Vagina (tissue), 2 donors: ENCODE data around the gene CPA4. TPM values are rescaled to one million over a fixed set of nuclear protein-coding genes. Genes with fewer than 3 reads are reported as not detected.

Source experiments
- DNase-seq, 2 donors: peaks; one replicate each; pipeline ENCODE4 v3.0.0-alpha.2; 2017; ENCODE audit errors: extremely low spot score in 2 of 2
- H3K27ac ChIP-seq: fragments of 200-600 bp; sonication (generic); one replicate; pipeline ENCODE4 v1.5.1; 2019
- H3K27me3 ChIP-seq: fragments of 200-600 bp; sonication (generic); one replicate; pipeline ENCODE4 v1.5.1; 2019
- H3K36me3 ChIP-seq, 2 donors: fragments of 200-600 bp; sonication (generic); one replicate each; pipeline ENCODE4 v1.5.1; 2017 to 2019
- H3K4me1 ChIP-seq: fragments of 200-600 bp; sonication (generic); one replicate; pipeline ENCODE4 v1.5.1; 2019
- H3K4me3 ChIP-seq, 2 donors: fragments of 200-600 bp; sonication (generic); 1 replicate in 1 of 2; 2 replicates in 1 of 2; pipeline ENCODE4 v1.5.1; 2016 to 2019
- H3K9me3 ChIP-seq: fragments of 200-600 bp; sonication (generic); one replicate; pipeline ENCODE4 v1.5.1; 2019
- POLR2A ChIP-seq, 2 donors: fragments of 450-650 bp; IDR thresholded peaks; one replicate each; pipeline ENCODE4 v1.6.1; 2017; ENCODE audit warnings: antibody characterized with exemption in 2 of 2, mild to moderate bottlenecking in 2 of 2, moderate library complexity in 2 of 2
- POLR2AphosphoS5 ChIP-seq, 2 donors: sonication (generic); formaldehyde crosslinking; IDR thresholded peaks; one replicate each; pipeline ENCODE4 v1.9.0; 2017; ENCODE audit warnings: antibody characterized with exemption in 2 of 2, mild to moderate bottlenecking in 2 of 2, low read depth in 1 of 2; ENCODE audit not compliant: insufficient read depth in 1 of 2
- intact Hi-C: fragments of 100-400 bp; cut with DNase I; formaldehyde crosslinking; loops from one replicate; pipeline ENCODE4 v1.15.1; 2023
- total RNA-seq: library from RNA; depleted of rRNA; stranded (reverse); fragments of >200 nt; gene quantifications from one replicate; pipeline ENCODE4 v1.2.3, GENCODE V29; 2016
- TF ChIP-seq, protein P1 (sequence below), 3 experiments: fragments of 450-650 bp in 2 of 3; fragments of 200-600 bp in 1 of 3; sonication (generic) in 1 of 3; IDR thresholded peaks; one replicate each; pipeline ENCODE4 v1.5.1; 2017 to 2019; ENCODE audit warnings: antibody characterized with exemption in 3 of 3, mild to moderate bottlenecking in 2 of 3, moderate library complexity in 2 of 3

Gene CPA4
- total RNA-seq, 1 donor from 2014 or later, result 8.8 TPM

DNA sequence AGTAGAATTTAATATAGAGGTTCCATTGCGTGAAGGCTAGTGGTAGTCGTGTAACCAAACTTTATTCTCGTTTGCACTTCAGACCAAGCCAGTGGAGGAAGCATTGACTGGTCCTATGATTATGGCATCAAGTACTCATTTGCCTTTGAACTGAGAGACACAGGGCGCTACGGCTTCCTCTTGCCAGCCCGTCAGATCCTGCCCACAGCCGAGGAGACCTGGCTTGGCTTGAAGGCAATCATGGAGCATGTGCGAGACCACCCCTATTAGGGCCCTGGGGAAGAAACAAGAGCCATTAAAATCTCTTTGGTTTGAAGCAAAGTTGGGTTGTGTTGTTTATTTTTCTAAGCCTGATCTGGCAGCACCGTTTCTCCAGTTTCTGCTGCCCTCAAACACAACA is 3.5 kb upstream of the CPA4 start:
- Histone ChIP-seq H3K9me3 (no peaks in the 10 kb centered on the region), H3K4me3 (no peak overlapping the region), H3K27ac (no peak overlapping the region), H3K36me3 (no peaks in the 10 kb centered on the region), H3K27me3 (no peaks in the 10 kb centered on the region), H3K4me1 (peaks cover 8% of the 10 kb centered on the region)
- intact Hi-C loops, result no loop called here
- DNase-seq, result no peak
- TF ChIP-seq, protein P1, sequence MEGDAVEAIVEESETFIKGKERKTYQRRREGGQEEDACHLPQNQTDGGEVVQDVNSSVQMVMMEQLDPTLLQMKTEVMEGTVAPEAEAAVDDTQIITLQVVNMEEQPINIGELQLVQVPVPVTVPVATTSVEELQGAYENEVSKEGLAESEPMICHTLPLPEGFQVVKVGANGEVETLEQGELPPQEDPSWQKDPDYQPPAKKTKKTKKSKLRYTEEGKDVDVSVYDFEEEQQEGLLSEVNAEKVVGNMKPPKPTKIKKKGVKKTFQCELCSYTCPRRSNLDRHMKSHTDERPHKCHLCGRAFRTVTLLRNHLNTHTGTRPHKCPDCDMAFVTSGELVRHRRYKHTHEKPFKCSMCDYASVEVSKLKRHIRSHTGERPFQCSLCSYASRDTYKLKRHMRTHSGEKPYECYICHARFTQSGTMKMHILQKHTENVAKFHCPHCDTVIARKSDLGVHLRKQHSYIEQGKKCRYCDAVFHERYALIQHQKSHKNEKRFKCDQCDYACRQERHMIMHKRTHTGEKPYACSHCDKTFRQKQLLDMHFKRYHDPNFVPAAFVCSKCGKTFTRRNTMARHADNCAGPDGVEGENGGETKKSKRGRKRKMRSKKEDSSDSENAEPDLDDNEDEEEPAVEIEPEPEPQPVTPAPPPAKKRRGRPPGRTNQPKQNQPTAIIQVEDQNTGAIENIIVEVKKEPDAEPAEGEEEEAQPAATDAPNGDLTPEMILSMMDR (IDR thresholded peaks at IDR 0.05), result no peak
- no peak for TF ChIP-seq POLR2A (IDR thresholded peaks at IDR 0.05)
- no peak for TF ChIP-seq POLR2AphosphoS5 (IDR thresholded peaks at IDR 0.05; ENCODE audit: insufficient read depth in 1 of 2, low read depth in 1 of 2)

DNA sequence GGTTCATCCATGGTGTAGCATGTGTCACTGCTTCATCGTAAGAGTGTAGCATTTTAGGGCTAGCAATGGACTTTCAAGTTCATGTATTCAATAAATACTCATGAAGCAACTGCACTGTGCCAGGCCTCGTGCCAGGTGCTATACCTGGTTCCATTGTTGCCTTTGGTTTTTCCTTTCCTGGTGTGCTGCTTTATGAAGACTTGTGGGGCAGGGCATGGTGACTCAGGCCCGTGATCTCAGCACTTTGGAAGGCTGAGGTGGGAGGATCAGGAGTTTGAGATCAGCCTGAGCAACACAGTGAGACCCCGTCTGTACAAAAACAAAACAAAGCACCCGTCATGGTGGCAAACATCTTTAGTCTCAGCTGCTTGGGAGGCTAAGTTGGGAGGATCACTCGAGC is 2.2 kb upstream of the CPA4 start:
- Histone ChIP-seq H3K4me1 (peaks cover 8% of the 10 kb centered on the region), H3K27ac (no peak overlapping the region), H3K36me3 (no peaks in the 10 kb centered on the region), H3K27me3 (no peaks in the 10 kb centered on the region), H3K9me3 (no peaks in the 10 kb centered on the region), H3K4me3 (no peak overlapping the region)
- no peak for DNase-seq
- TF ChIP-seq POLR2AphosphoS5 (IDR thresholded peaks at IDR 0.05; ENCODE audit: insufficient read depth in 1 of 2, low read depth in 1 of 2) (peak in 1 of 2 donors; percentile 47), POLR2A (IDR thresholded peaks at IDR 0.05) (no peak)
- intact Hi-C loops, result no loop called here

DNA sequence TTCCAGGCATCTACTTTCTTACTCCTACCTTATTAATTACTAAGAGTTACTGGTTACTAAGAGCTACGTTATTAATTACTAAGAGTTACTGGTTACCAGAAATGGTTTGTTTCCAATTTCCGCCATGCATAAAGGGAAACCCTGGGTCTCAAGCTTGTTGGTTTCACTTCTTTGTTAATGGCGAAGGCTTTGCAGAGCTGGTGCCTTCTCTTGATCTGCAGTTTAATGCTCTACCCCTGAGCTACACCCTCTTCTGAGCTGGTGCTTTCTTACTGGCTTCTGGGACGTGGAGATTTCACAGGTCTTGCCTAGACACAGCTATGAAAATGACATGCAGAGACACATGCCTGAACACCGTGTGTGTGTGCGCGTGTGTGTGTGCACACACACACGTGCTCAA is 560 bp downstream of the CPA4 start:
- no peak overlapping the region for H3K27ac ChIP-seq
- no peaks in the 10 kb centered on the region for H3K9me3 ChIP-seq
- TF ChIP-seq, protein P1 (IDR thresholded peaks at IDR 0.05), result no peak
- TF ChIP-seq POLR2AphosphoS5 (IDR thresholded peaks at IDR 0.05; ENCODE audit: insufficient read depth in 1 of 2, low read depth in 1 of 2) (no peak), POLR2A (IDR thresholded peaks at IDR 0.05) (no peak)
- no peaks in the 10 kb centered on the region for H3K27me3 ChIP-seq
- no peak overlapping the region for H3K4me3 ChIP-seq
- H3K36me3 ChIP-seq, result no peaks in the 10 kb centered on the region
- DNase-seq, result no peak
- H3K4me1 ChIP-seq, result peaks cover 8% of the 10 kb centered on the region
- intact Hi-C loops, result no loop called here

DNA sequence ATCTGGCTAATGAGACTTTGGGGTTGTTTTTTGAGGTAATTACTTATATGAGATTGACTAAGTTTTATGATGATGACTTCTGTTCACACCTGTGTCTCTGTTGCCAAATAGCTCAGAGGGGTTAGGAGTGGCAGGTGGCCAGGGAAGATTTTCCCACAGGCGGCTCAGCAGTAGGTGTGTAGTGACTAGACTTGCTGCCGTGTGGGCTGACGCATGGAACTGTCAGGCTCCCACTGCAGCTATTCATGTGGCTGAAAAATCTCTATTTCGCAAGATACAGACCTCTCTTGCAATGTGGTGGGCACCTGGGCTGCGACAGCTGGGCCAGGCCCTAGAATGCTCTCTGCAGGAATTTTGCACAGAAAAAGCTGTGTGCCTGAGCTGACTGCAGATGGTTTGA is 1.4 kb downstream of the CPA4 start:
- H3K4me3 ChIP-seq, result no peak overlapping the region
- H3K27ac ChIP-seq, result no peak overlapping the region
- intact Hi-C loops, result no loop called here
- TF ChIP-seq, protein P1 (IDR thresholded peaks at IDR 0.05), result no peak
- TF ChIP-seq POLR2AphosphoS5 (IDR thresholded peaks at IDR 0.05; ENCODE audit: insufficient read depth in 1 of 2, low read depth in 1 of 2) (no peak), POLR2A (IDR thresholded peaks at IDR 0.05) (no peak)
- H3K36me3 ChIP-seq, result no peaks in the 10 kb centered on the region
- H3K9me3 ChIP-seq, result no peaks in the 10 kb centered on the region
- H3K27me3 ChIP-seq, result no peaks in the 10 kb centered on the region
- DNase-seq, result no peak
- H3K4me1 ChIP-seq, result peaks cover 8% of the 10 kb centered on the region

DNA sequence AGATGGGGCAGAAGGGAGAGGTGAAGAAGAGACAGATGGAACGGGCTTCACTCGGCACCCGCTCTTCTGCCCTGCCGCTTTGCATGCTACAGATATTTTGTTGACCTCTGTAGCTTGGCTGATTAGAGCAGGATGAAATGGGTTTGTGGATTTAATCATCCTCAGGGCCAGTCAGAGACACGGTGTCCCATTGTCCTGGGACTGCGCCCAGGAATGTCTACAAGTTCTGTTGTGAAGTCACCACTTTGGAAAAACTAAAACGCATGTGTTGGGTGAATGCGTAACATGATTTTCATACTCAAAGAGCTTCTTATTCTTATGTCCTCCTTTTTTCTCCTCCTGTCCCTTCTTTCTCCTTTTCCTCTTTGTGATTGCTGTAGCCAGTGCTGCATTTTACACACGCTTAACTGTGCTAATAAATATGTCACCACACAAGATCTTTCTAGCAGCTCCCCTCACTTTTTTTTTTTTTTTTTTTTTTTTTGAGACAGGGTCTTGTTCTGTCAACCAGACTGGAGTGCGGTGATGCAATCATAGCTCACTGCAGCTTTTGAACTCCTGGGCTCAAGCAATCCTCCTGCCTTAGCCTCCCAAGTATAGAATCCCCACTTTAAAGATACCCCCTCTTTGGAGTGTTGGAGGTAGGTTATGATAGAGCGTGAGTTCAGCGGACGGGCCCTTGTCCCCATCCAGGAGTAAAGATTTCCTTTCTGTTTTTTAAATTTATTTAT is 3.4 kb downstream of the CPA4 start:
- Histone ChIP-seq H3K27me3 (no peaks in the 10 kb centered on the region), H3K4me1 (peaks cover 8% of the 10 kb centered on the region), H3K9me3 (no peaks in the 10 kb centered on the region), H3K4me3 (no peak overlapping the region), H3K36me3 (no peaks in the 10 kb centered on the region), H3K27ac (no peak overlapping the region)
- intact Hi-C loops, result no loop called here
- DNase-seq, result no peak
- TF ChIP-seq POLR2AphosphoS5 (IDR thresholded peaks at IDR 0.05; ENCODE audit: insufficient read depth in 1 of 2, low read depth in 1 of 2) (no peak), POLR2A (IDR thresholded peaks at IDR 0.05) (no peak)
- TF ChIP-seq, protein P1 (IDR thresholded peaks at IDR 0.05), result no peak
